Right cardiac atrium (tissue), 5 donors: ENCODE measurements around the gene CXCL16. TPM values are rescaled to one million over a fixed set of nuclear protein-coding genes. Genes with fewer than 3 reads are reported as not detected.
A peak's percentile ranks its signal among the peaks of the same experiment; 100 is the strongest.

ENCODE experiments used
- ATAC-seq, 2 donors: fragments of 200-7000 bp; cut with Tn5 transposase; one replicate each; pipeline versions ENCODE4 v1.8.0 to v1.9.1; 2020; ENCODE audit warnings: moderate library complexity in 2 of 2, mild to moderate bottlenecking in 1 of 2
- DNase-seq, 3 donors: peaks; one replicate each; pipeline ENCODE4 v3.0.0-alpha.2; 2020
- H3K27ac ChIP-seq: one replicate; pipeline ENCODE4 v1.5.1; 2013; ENCODE audit warnings: mild to moderate bottlenecking, low read length, control low read depth, moderate library complexity
- H3K27me3 ChIP-seq: one replicate; pipeline ENCODE4 v1.6.1; 2013; ENCODE audit not compliant: control insufficient read depth, insufficient read depth
- H3K4me1 ChIP-seq: one replicate; pipeline ENCODE4 v1.6.1; 2013; ENCODE audit warnings: low read length; ENCODE audit not compliant: control insufficient read depth, insufficient read depth
- H3K4me3 ChIP-seq: one replicate; pipeline ENCODE4 v1.5.1; 2013; ENCODE audit warnings: low read length, control low read depth
- H3K9me3 ChIP-seq: one replicate; pipeline ENCODE4 v1.6.1; 2013; ENCODE audit warnings: low read length; ENCODE audit not compliant: control insufficient read depth
- WGBS: extraction: QIAGEN DNeasy Blood & Tissue Kit; methylation state at CpG from one replicate; pipeline ENCODE4 v1.1.7; 2013; 5-methylcytosine and 5-hydroxymethylcytosine counted together
- intact Hi-C, 4 donors: fragments of 100-400 bp; cut with DNase I; formaldehyde crosslinking; loops; one replicate each; pipeline versions ENCODE4 v1.11.0 to v1.14.0; 2022 to 2023
- polyA plus RNA-seq: library from polyadenylated mRNA; stranded (reverse); fragments of 200-250 nt; gene quantifications from one replicate; pipeline ENCODE4 v1.2.3, GENCODE V29; 2013
- total RNA-seq, 4 donors: library from RNA; stranded (reverse); fragmentation: NEBNext Ultra II Directional; extraction: Animal tissue kit (Norgen Biotek cat#: 25700); gene quantifications; one replicate each; pipeline ENCODE4 v1.2.1, GENCODE V29; 2021
- donor health status: healthy with polysubstance abuse.
- donor health status: DM: no; HTN: yes; CAD: no.
- donor health status: DM: no; HTN: no; CAD: no.
- donor health status: DM: no; HTN: yes; CAD: no; lungs with severe emphysema.
- donor health status: DM: yes; HTN: yes; CAD: no.

Gene CXCL16
- total and polyA plus RNA-seq, 5 donors: 2.5 to 6.3 (median 5.1) TPM

DNA sequence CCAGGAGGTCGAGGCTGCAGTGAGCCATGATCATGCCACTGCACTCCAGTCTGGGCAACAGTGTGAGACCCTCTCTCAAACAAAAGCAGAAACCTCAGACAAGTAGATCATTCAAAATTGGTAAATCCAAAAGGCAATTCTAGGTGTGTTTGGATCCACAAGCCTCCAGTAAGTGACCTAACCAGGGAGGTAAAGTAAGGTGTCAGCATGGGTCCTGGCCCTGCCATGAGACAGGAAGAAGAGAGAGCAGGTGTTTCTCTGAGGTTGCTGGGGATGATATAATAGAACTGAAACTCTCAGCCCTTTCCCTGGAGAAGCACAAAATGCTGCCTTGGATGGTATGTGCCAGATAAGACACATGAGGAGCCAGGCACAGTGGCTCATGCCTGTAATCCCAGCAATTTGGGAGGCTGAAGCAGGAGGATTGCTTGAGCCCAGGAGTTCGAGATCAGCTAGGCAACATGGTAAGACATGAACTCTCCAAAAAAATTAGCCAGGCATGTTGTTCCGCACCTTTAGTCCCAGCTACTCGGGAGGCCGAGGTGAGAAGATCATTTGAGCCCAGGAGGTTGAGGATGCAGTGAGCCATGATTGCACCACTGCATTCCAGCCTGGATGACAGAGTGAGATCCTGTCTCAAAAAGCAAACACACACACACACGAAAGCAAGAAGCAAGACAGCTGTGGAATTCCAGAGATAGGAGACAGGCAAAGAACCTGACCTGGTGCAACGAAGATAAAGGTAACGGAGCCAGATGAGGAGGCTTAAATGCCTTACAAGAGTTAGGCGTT is 38.4 kb upstream of the CXCL16 start:
- ATAC-seq (no peak), DNase-seq (no peak)
- intact Hi-C loops: no loop called here
- no peaks in the 10 kb centered on the region for H3K4me1 ChIP-seq
- H3K9me3 ChIP-seq: no peaks in the 10 kb centered on the region
- H3K4me3 ChIP-seq: no peak overlapping the region
- 59% methylated on average over 9 of the region's 9 CpGs for WGBS
- no peak overlapping the region for H3K27ac ChIP-seq
- no peaks in the 10 kb centered on the region for H3K27me3 ChIP-seq

DNA sequence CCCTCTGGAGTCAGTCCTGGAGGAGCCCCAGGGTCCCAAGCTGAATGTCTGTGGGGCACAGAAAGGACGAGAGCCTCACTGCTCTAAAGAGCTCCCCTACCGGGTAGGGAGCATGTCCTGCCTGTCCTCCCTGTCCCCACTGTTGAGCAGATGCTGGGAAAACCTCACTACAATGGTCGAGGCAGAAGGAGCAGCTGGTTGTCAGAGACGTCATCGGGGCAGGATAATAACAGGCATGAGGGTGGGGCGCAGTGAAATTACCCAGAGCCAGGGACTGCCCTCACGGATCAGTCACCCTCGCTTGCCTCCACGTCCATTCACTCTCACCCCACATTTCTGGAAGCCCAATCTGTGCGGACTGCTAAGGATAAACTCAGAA is 32.5 kb upstream of the CXCL16 start:
- no peaks in the 10 kb centered on the region for H3K27me3 ChIP-seq
- 69% methylated on average over 10 of the region's 10 CpGs for WGBS
- intact Hi-C loops: no loop called here

DNA sequence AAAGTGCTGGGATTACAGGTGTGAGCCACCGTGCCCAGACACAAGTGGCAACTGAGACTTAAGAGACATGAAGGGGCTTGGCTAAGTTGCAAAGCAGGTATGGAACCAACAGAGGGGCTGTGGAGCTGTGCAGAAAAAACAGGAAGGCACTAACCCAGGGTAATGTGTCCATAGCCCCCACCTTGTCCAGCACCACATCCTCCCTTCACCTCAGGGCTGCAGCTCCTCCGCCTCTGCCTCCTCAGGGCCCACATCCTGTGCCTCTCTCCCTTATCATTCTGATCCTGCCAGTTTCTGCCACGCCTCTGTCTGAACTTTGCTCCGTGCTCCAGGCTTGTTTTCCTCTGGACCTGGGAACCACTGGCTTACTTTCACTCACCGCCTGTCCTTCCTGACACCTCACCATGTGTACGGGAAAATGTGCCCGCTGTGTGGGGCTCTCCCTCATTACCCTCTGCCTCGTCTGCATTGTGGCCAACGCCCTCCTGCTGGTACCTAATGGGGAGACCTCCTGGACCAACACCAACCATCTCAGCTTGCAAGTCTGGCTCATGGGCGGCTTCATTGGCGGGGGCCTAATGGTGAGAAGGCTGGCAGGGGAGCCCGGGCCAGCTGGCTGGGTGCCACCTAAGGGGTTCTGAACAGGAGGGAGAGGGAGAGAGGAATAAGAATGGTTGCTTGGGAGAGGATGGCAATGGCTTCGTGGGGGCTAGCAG is 31.9 kb upstream of the CXCL16 start, which contains the start of gene TM4SF5:
Gene TM4SF5 (plus strand): TSS at position 368 of the 716 bp plus-strand sequence. CDS start 37 bp downstream, at position 405.
- DNase-seq (no peak), ATAC-seq (peak in 1 of 2 donors; percentile 45)
- Histone ChIP-seq H3K9me3 (no peaks in the 10 kb centered on the region), H3K4me3 (no peak within 1 kb of the TSS), H3K27me3 (no peaks in the 10 kb centered on the region), H3K27ac (no peak within 1 kb of the TSS), H3K4me1 (no peaks in the 10 kb centered on the region)
- 57% methylated on average over 13 of the region's 13 CpGs for WGBS
- intact Hi-C loops: no loop called here

More for the DNA sequence above, 32.5 kb upstream of the CXCL16 start:
- Histone ChIP-seq H3K9me3 (no peaks in the 10 kb centered on the region), H3K4me1 (no peaks in the 10 kb centered on the region), H3K4me3 (no peak overlapping the region), H3K27ac (no peak overlapping the region)
- DNase-seq: no peak
- no peak for ATAC-seq

GRCh38 chr17:4769628-4770027 is 29.9 kb upstream of the CXCL16 start:
- DNase-seq (no peak), ATAC-seq (no peak)
- H3K27ac ChIP-seq: no peak overlapping the region
- H3K4me3 ChIP-seq: no peak overlapping the region
- no peaks in the 10 kb centered on the region for H3K4me1 ChIP-seq
- 87% methylated on average over 2 of the region's 2 CpGs for WGBS
- intact Hi-C loops: no loop called here
- H3K27me3 ChIP-seq: no peaks in the 10 kb centered on the region
- no peaks in the 10 kb centered on the region for H3K9me3 ChIP-seq

DNA sequence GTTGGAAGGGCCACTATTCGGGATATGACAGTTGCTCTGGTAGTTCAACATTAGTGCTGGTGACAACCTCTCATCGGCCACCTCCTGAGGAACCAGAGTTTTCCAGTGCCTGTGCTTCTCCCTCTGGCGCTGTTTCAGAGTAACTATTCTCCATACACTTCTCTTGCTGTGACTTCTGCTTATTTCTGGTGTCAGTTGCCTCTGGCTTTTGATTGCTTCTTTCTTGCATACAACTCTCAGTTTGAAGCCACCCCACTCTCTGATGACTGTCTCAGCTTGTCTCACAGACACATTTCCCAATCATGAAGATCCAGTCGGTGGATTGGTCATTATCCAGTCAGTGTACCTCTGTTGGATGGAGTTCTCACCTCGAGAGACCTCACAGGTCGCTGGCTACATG is 28.6 kb upstream of the CXCL16 start:
- 80% methylated on average over 6 of the region's 6 CpGs for WGBS

DNA sequence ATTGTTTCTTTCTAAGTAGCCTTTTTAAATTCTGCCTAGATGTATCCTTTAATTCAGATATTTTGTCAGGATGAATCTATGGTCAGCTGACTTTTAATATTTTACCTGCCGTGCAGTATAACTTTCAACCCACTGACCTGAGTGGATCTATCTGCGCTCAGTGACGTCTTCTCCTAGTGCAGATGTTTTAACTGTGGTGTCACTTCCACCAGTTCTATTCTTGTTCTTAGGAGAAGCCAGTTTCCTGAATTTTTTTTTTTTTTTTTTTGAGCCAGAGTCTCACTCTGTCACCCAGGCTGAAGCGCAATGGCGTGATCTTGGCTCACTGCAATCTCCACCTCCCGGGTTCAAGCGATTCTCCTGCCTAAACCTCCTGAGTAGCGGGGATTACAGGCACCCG is 27.0 kb upstream of the CXCL16 start:
- no peaks in the 10 kb centered on the region for H3K27me3 ChIP-seq
- intact Hi-C loops: no loop called here
- no peaks in the 10 kb centered on the region for H3K9me3 ChIP-seq
- ATAC-seq (peak in 1 of 2 donors; percentile 26), DNase-seq (no peak)
- H3K27ac ChIP-seq: no peak overlapping the region
- 70% methylated on average over 9 of the region's 9 CpGs for WGBS
- no peak overlapping the region for H3K4me3 ChIP-seq
- no peaks in the 10 kb centered on the region for H3K4me1 ChIP-seq

More for the DNA sequence above, 28.6 kb upstream of the CXCL16 start:
- Histone ChIP-seq H3K4me1 (no peaks in the 10 kb centered on the region), H3K4me3 (no peak overlapping the region), H3K27me3 (no peaks in the 10 kb centered on the region), H3K9me3 (no peaks in the 10 kb centered on the region), H3K27ac (no peak overlapping the region)
- DNase-seq (no peak), ATAC-seq (peak in 1 of 2 donors; percentile 18)
- intact Hi-C loops: no loop called here

DNA sequence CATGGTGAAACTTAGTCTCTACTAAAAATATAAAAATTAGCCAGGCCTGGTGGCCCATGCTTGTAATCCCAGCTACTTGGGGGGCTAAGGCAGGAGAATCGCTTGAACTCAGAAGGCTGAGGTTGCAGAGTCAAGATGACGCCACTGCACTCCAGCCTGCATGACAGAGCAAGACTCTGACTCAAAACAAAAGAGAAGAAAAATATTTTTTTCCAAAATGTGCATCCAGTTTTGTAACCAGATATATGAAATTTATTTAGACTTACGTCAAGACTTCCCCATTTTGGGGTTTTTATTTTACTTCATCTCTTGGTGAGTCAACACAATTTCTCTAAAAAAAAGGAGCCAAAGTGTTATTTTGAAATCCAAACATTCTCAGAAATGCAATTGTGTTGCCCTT is 26.5 kb upstream of the CXCL16 start:
- no peak overlapping the region for H3K27ac ChIP-seq
- H3K27me3 ChIP-seq: no peaks in the 10 kb centered on the region
- peak in 1 of 3 donors; percentile 65 for DNase-seq
- ATAC-seq: peak in 1 of 2 donors; percentile 26
- intact Hi-C loops: no loop called here
- no peaks in the 10 kb centered on the region for H3K4me1 ChIP-seq
- H3K9me3 ChIP-seq: no peaks in the 10 kb centered on the region
- no peak overlapping the region for H3K4me3 ChIP-seq
- 73% methylated on average over 3 of the region's 3 CpGs for WGBS

DNA sequence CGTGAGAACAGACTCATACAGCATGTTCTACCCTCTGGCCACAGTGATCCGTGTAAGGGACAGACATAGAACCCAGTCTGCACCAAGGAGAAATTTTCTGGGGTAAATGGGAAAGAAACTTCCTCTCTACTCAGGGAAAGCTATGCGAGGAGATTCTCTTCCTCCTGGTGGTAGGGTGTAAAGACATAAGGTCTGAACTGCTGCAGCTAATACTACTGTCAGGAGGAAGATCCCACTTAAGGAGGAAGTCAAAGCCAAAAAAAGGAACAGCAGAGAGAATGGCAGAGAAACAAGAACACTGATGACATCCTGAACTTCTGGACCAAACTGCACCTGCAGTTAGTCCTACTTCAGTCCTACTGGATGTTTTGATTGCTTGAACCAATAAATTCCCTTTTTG is 24.9 kb upstream of the CXCL16 start:
- Histone ChIP-seq H3K9me3 (no peaks in the 10 kb centered on the region), H3K27ac (no peak overlapping the region), H3K27me3 (no peaks in the 10 kb centered on the region), H3K4me3 (no peak overlapping the region), H3K4me1 (no peaks in the 10 kb centered on the region)
- intact Hi-C loops: no loop called here
- peak in 1 of 2 donors; percentile 52 for ATAC-seq
- DNase-seq: no peak
- 65% methylated on average over 3 of the region's 3 CpGs for WGBS

- no peak for DNase-seq
- H3K27me3 ChIP-seq: no peaks in the 10 kb centered on the region
- WGBS: 57% methylated on average over 10 of the region's 10 CpGs
- no peak overlapping the region for H3K27ac ChIP-seq
- ATAC-seq: peak in 1 of 2 donors; percentile 28
- no peaks in the 10 kb centered on the region for H3K9me3 ChIP-seq
- intact Hi-C loops: no loop called here
- no peaks in the 10 kb centered on the region for H3K4me1 ChIP-seq
- no peak overlapping the region for H3K4me3 ChIP-seq
Observed at GRCh38 chr17:4759776-4760236, 20.1 kb upstream of the CXCL16 start.

DNA sequence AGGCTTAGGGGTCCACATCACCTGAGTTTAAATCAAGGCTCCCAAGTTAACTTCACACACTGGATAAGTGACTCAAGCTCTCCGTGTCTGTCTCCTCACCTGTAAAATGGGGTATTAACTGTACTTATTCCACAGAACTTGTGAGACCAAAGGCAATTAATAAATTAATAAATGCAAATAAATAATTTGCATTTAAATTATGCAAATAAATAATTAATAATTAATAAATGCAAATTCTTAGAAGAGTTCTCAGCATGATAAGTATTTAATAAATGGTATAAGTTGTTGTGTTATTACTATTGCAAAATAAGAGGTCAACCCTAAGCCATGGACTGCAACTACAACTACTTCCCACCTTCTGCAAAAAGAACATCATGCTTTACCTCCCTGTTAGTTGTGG is 13.7 kb upstream of the CXCL16 start:
- H3K27ac ChIP-seq: no peak overlapping the region
- no peak for DNase-seq
- WGBS: 88% methylated on average over 1 of the region's 1 CpG
- intact Hi-C loops: no loop called here
- H3K4me3 ChIP-seq: no peak overlapping the region
- H3K4me1 ChIP-seq: no peaks in the 10 kb centered on the region
- no peaks in the 10 kb centered on the region for H3K9me3 ChIP-seq
- ATAC-seq: no peak
- no peaks in the 10 kb centered on the region for H3K27me3 ChIP-seq

DNA sequence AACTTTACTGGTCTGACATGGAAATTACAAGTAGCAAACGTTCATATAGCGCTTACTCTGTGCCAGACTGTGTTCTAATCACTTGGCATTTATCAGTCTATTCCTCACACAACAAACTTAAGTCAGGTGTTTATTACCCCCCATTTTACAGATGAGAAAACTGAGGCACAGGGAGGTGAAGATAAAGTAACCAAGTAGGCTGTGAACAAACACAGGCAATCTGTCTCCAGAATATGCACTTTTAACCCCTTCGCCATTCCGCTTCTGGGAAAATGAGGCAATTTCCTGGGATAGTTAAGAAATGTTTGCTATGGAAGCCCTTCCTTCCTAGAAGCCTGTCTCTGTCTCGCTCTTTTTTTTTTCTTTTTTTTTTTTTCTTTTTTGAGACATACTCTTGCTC is 12.2 kb upstream of the CXCL16 start:
- WGBS: 60% methylated on average over 5 of the region's 5 CpGs
- H3K4me3 ChIP-seq: no peak overlapping the region
- DNase-seq (no peak), ATAC-seq (no peak)
- H3K27ac ChIP-seq: no peak overlapping the region
- no peaks in the 10 kb centered on the region for H3K4me1 ChIP-seq
- H3K27me3 ChIP-seq: no peaks in the 10 kb centered on the region
- intact Hi-C loops: no loop called here
- no peaks in the 10 kb centered on the region for H3K9me3 ChIP-seq
